KOPT-K1 (cell line): Measurements from ENCODE around the gene CTIF.

Experiments
- H3K27ac ChIP-seq: fragments of 200-600 bp; sonication (generic); 2 replicates; pipeline ENCODE4 v1.5.1; 2016; ENCODE audit warnings: antibody characterized with exemption, mild to moderate bottlenecking, low read depth, low read length; ENCODE audit not compliant: poor library complexity, severe bottlenecking
- H3K36me3 ChIP-seq: fragments of 200-600 bp; sonication (generic); 2 replicates; pipeline ENCODE4 v1.5.1; 2017; ENCODE audit warnings: antibody characterized with exemption, mild to moderate bottlenecking, low read length, moderate library complexity; ENCODE audit not compliant: insufficient read depth
- H3K9me3 ChIP-seq: fragments of 200-600 bp; sonication (generic); 2 replicates; pipeline ENCODE4 v1.5.1; 2017; ENCODE audit warnings: antibody characterized with exemption, low read length, mild to moderate bottlenecking; ENCODE audit not compliant: insufficient read depth, poor library complexity, severe bottlenecking

The CTIF gene

DNA sequence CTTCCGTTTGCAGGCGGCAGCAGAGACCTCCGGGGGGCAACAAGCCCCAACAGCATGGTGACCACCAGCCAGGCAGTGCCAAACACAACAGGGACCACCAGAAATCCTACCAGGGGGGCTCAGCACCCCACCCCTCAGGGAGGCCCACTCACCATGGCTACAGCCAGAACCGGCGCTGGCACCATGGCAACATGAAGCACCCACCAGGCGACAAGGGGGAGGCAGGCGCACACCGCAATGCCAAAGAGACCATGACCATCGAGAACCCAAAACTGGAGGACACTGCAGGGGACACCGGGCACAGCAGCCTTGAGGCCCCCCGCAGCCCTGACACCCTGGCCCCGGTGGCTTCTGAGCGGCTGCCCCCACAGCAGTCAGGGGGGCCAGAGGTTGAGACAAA, 219.1 kb downstream of the CTIF start:
- Histone ChIP-seq H3K9me3 (no peaks in the 10 kb centered on the region), H3K27ac (no peak overlapping the region), H3K36me3 (no peaks in the 10 kb centered on the region)

- Histone ChIP-seq H3K27ac (no peak overlapping the region), H3K36me3 (no peaks in the 10 kb centered on the region), H3K9me3 (no peaks in the 10 kb centered on the region)
These were observed 222.8 kb downstream of the CTIF start for GRCh38 chr18:48761582-48761981.

DNA sequence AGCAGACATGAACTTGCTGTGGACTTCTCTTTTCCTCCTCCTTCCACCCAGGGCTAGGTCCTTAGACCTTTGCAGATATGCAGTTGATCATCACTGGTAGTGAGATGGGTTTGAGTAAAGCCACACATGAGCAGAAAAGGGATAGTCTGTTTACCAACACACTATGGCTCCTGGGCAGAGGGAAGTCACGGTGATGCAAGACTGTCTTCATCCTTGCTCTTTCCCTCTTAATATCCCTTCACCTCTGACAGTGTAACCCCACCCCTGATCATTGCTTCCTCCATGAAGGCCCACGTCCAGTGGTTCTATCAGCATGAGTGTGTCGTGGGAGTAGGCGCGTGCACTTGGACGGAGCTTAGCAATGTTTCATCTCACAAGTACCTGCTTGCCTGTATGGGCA, 223.2 kb downstream of the CTIF start:
- no peaks in the 10 kb centered on the region for H3K9me3 ChIP-seq

DNA sequence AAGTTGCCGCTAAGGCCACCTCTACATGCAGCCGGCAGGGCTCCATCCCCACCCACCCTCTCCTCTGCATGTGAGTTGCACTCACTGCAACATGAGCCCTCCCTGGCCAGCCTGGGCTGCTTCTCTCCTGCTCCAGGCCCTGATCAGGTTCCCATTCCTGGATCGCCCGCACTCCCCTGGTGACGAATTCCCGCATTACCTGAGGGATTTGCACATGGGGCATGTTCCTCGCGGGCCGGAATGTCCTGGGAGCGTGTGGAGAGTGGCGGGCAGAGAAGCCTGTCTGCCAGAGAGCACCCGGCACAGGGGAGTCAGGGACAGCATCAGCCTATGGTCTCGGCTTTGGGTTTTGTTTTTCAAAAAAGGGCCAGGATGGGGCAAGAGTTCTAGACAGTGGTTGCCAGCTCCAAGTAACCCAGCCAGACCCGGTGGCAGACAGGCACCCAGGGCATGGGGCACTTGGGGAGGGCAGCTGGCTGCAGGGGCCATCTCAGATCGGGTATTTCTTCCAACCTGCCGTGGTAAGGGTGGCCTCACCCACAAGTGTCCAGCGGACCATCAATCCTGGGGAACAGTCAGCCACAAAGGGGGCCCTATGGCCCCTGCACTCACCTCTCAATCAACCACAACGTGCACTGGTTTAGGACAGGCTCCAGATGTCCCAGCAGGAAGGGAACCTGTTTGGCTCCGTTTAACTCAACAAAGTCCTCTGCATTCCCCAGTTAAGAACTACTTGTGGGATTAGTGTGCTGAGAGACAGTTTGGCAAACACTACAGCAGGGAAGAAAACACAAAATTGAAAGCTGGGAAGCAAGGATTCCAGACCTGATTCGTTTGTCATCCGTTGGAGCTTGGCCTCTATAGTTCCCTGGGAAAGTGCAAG, 224.2 kb downstream of the CTIF start:
- Histone ChIP-seq H3K27ac (no peak overlapping the region), H3K9me3 (no peaks in the 10 kb centered on the region), H3K36me3 (no peaks in the 10 kb centered on the region)

More for the DNA sequence above, 223.2 kb downstream of the CTIF start:
- Histone ChIP-seq H3K36me3 (no peaks in the 10 kb centered on the region), H3K27ac (no peak overlapping the region)

GRCh38 chr18:48763719-48764100, 224.9 kb downstream of the CTIF start:
- Histone ChIP-seq H3K36me3 (no peaks in the 10 kb centered on the region), H3K9me3 (no peaks in the 10 kb centered on the region), H3K27ac (no peak overlapping the region)

DNA sequence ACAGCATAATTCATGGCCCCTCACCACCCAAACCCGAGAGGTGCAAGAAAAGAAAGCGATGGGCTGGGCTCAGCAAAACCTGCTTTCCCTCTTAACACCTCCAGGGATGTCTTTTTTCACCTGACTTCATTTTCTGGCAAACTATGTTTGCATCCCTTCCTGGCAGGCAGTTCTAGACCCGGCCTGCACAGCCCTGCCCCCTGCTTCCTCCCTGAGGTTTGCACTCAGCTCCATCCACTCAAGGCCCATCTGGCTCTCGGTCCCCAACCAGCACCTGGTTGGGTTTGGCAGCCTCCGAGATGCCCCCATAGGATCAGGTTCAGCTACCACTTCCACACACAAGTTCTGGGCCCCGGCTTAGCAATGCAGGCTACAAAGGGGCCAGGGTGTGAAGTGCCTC, 226.2 kb downstream of the CTIF start:
- Histone ChIP-seq H3K27ac (no peak overlapping the region), H3K9me3 (no peaks in the 10 kb centered on the region), H3K36me3 (no peaks in the 10 kb centered on the region)

DNA sequence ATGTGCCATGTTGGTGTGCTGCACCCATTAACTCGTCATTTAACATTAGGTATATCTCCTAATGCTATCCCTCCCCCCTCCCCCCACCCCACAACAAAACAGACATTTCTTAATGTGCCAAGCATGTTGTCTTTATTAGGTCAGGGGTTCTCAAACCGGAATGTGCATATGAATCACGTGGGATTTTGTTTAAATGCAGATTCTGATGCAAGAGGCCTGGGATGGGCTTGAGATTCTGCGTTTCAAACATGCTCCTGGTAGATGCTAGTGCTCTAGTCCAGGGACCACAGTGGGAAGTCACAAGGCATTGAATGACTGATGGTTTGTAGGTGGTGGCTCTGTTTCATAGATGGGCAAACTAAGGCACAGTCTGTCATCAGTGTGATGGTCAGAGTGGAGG, 227.2 kb downstream of the CTIF start:
- Histone ChIP-seq H3K36me3 (no peaks in the 10 kb centered on the region), H3K9me3 (no peaks in the 10 kb centered on the region), H3K27ac (no peak overlapping the region)

- H3K9me3 ChIP-seq: no peaks in the 10 kb centered on the region
- no peaks in the 10 kb centered on the region for H3K36me3 ChIP-seq
- H3K27ac ChIP-seq: no peak overlapping the region
These were observed 227.7 kb downstream of the CTIF start for GRCh38 chr18:48766487-48766886.

DNA sequence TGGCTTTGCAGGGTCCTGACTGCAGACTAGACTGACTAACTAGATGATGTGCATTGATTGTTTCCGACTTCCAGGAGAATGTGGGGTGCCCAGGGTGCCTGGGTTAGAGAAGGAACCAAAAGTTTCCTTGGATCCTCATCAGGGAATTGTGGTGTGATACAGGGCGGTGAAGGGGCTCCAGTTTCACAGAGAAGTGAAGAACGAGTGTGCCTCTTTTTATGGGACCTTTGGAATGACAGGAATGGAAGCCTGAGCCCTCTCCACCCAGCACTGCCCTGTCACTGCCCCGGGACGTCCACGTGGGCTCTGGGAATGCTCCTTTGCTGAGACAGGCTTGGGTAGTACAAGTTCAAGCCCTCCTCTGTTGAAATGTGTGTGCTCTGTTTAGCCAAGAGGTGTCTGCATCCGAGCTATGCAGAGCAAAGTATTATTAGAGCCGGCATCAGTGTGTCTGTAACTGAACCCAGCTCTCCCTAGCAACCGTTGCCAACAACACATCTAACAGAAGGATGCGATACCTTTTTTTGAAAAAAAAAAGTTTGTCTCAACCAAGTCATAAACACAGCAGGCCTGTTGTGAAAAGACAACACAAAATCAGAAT, 228.4 kb downstream of the CTIF start:
- H3K27ac ChIP-seq: no peak overlapping the region
- no peaks in the 10 kb centered on the region for H3K36me3 ChIP-seq

DNA sequence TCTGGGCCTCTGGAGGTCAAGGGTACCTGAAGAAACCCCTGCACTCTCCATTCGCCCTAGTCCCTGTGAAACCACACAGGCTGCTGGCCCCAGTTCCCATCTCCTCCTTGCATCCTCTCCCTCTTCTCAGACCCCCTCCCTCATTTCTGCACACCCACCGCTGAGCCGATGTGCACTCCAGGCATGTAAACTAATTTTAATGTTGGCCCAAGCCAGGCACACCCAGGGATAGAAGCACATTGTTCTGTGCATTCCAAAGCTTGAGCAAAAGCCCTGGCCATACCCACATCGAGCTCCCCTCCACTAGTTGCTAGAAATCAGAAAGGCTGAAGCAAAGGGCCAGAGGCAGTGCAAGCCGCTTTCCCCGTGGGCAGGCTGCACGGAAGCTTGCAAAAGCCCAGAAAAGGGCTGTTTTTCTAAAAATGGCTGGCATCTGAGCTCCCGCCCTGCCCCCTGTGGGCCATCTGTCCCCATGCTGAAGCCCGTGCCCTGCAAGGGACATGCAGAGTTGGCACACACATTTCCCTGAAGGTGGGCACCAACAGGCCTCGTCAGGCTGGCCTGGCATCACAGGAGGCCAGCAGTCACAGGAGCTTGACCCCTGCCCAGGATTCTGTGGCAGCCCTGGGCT, 230.3 kb downstream of the CTIF start:
- no peaks in the 10 kb centered on the region for H3K9me3 ChIP-seq
- H3K27ac ChIP-seq: no peak overlapping the region
- H3K36me3 ChIP-seq: no peaks in the 10 kb centered on the region

More for the DNA sequence above, 228.4 kb downstream of the CTIF start:
- no peaks in the 10 kb centered on the region for H3K9me3 ChIP-seq

GRCh38 chr18:48770243-48770642, 231.4 kb downstream of the CTIF start:
- Histone ChIP-seq H3K36me3 (no peaks in the 10 kb centered on the region), H3K27ac (no peak overlapping the region), H3K9me3 (no peaks in the 10 kb centered on the region)

DNA sequence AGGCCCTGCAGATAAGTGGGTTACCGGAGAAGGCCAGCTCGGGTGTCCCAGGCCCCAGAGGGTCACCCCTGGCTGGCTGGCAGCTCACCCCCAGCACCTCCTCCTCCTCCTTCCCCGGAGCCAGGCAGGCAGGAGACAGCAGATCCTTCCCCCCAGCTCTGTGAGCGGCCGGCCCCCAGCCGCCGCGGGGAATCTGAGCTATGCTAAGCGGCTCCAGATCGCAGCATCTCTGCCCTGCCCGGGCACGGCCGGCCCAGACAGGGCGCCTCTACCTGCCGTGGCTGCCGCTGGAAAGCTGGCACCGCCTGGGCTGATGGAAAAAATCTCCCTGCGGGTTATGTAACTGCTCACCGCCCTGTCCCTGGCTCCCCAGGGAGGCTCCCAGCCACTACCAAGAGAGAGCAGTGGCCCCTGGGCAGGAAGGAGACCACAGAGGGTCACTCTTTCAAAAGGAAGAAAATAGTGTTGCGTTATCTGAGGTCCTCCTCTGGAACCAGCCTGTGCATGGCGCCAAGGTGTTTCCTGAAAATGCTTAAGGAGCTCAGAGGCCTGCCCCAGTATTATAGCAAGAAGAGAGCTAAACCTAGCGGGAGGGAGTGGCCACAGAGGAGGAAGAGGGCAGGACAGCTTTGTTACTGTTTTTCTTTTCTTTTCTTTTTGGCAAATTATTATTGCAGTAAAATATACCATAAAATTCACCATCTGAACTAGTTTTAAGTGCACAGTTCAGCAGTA, 233.0 kb downstream of the CTIF start:
- Histone ChIP-seq H3K27ac (no peak overlapping the region), H3K36me3 (no peaks in the 10 kb centered on the region), H3K9me3 (no peaks in the 10 kb centered on the region)

- Histone ChIP-seq H3K36me3 (no peaks in the 10 kb centered on the region), H3K9me3 (no peaks in the 10 kb centered on the region), H3K27ac (no peak overlapping the region)
These were observed 233.6 kb downstream of the CTIF start for GRCh38 chr18:48772457-48772856.

DNA sequence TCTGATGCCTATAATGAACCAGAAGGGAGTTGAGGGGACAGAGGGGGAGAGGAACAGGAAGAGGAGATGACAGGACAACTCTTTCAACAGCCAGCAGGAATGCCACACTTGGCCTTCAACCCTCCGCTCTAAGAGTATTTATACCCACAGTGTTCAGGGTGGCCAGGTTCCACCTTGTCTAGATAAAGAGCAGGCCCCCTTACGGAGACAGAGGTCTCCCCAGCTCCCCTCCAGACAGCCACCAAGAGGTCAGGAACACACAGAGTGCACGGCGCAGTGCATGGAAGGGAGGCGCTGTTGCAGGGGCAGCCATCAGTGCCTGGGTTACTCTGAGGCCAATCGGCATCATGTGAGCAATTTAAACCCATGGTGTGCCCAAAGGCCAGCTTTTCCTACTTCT, 235.0 kb downstream of the CTIF start:
- H3K9me3 ChIP-seq: no peaks in the 10 kb centered on the region
- no peaks in the 10 kb centered on the region for H3K36me3 ChIP-seq
- no peak overlapping the region for H3K27ac ChIP-seq

- Histone ChIP-seq H3K9me3 (no peaks in the 10 kb centered on the region), H3K27ac (no peak overlapping the region), H3K36me3 (no peaks in the 10 kb centered on the region)
These were observed 236.1 kb downstream of the CTIF start for GRCh38 chr18:48774941-48775340.
